Calu3 (cell line): ENCODE measurements around the gene AKT3. TPM values are rescaled to one million over a fixed set of nuclear protein-coding genes. Genes with fewer than 3 reads are reported as not detected.

Experiments used
- BruUV-seq: library from RNA; stranded (reverse); fragments of 400-500 nt; replicated peaks from 2 replicates; lab custom pipeline; 2021; lab: Mats Ljungman, UMichigan
- CTCF ChIA-PET: fragments of 300-600 bp; sonication (Branson Sonifier 250); formaldehyde crosslinking; loops from one replicate; lab custom pipeline; 2022; ENCODE audit warnings: antibody characterized with exemption; lab: Charles Lee
- DNase-seq: peaks from one replicate; pipeline ENCODE4 v3.0.0; 2022
- H3K27ac Mint-ChIP-seq: one replicate; pipeline ENCODE4 v1.8.0; 2022; ENCODE audit warnings: mixed read lengths; ENCODE audit not compliant: unreplicated experiment
- H3K27me3 Mint-ChIP-seq: one replicate; pipeline ENCODE4 v1.8.0; 2022; ENCODE audit warnings: mixed read lengths; ENCODE audit not compliant: unreplicated experiment
- H3K36me3 Mint-ChIP-seq: one replicate; pipeline ENCODE4 v1.8.0; 2022; ENCODE audit warnings: mild to moderate bottlenecking, moderate library complexity, mixed read lengths; ENCODE audit not compliant: insufficient read depth, unreplicated experiment
- H3K4me1 Mint-ChIP-seq: one replicate; pipeline ENCODE4 v1.8.0; 2022; ENCODE audit warnings: mild to moderate bottlenecking, low read depth, mixed read lengths; ENCODE audit not compliant: unreplicated experiment
- H3K4me3 Mint-ChIP-seq: one replicate; pipeline ENCODE4 v1.8.0; 2022; ENCODE audit warnings: mild to moderate bottlenecking, low read depth, moderate library complexity, mixed read lengths; ENCODE audit not compliant: unreplicated experiment
- H3K9me3 Mint-ChIP-seq: one replicate; pipeline ENCODE4 v1.8.0; 2022; ENCODE audit warnings: low read depth, mixed read lengths; ENCODE audit not compliant: unreplicated experiment
- intact Hi-C: fragments of 100-400 bp; cut with micrococcal nuclease; formaldehyde crosslinking; loops from one replicate; pipeline ENCODE4 v1.10.0; 2022; ENCODE audit not compliant: unreplicated experiment
- total RNA-seq: library from RNA; stranded (reverse); gene quantifications from 2 replicates; pipeline ENCODE4 v1.2.3, GENCODE V29; 2022
- TF ChIP-seq, protein P1 (sequence below): fragments of 200-600 bp; IDR thresholded peaks from one replicate; pipeline ENCODE4 v1.8.0; 2022; ENCODE audit warnings: antibody characterized with exemption; ENCODE audit not compliant: unreplicated experiment

The AKT3 gene
- total RNA-seq, 1 experiment from 2014 or later = 81.2 TPM

DNA sequence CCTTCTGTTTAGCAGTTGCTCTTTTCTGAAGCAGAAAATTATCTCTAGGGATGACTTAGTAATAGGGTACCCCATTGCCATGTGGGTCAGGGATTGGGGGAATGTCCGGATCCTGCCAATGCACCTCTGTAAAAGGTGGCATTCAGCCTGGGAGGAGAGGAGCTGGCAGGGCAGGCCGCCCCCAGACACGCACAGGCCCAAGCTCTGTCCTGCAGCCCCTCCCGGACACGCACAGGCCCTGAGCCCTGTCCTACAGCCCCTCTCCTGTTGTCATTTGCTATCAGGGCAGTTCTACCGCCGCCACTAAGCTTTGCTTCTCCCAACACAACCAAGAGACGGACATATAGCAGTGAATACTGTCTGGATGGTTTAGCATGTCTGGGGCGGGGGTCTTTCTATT lies 375.1 kb downstream of the AKT3 start:
- peaks cover 10% of the 10 kb centered on the region for H3K36me3 Mint-ChIP-seq
- H3K9me3 Mint-ChIP-seq = peaks cover 2% of the 10 kb centered on the region
- H3K4me1 Mint-ChIP-seq = no peaks in the 10 kb centered on the region
- CTCF ChIA-PET = no interaction called here
- H3K4me3 Mint-ChIP-seq = no peak overlapping the region
- no TSS peak for BruUV-seq
- H3K27ac Mint-ChIP-seq = no peak overlapping the region
- TF ChIP-seq, protein P1, sequence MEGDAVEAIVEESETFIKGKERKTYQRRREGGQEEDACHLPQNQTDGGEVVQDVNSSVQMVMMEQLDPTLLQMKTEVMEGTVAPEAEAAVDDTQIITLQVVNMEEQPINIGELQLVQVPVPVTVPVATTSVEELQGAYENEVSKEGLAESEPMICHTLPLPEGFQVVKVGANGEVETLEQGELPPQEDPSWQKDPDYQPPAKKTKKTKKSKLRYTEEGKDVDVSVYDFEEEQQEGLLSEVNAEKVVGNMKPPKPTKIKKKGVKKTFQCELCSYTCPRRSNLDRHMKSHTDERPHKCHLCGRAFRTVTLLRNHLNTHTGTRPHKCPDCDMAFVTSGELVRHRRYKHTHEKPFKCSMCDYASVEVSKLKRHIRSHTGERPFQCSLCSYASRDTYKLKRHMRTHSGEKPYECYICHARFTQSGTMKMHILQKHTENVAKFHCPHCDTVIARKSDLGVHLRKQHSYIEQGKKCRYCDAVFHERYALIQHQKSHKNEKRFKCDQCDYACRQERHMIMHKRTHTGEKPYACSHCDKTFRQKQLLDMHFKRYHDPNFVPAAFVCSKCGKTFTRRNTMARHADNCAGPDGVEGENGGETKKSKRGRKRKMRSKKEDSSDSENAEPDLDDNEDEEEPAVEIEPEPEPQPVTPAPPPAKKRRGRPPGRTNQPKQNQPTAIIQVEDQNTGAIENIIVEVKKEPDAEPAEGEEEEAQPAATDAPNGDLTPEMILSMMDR = no peak
- DNase-seq = no peak
- no peaks in the 10 kb centered on the region for H3K27me3 Mint-ChIP-seq
- intact Hi-C loops = no loop called here

DNA sequence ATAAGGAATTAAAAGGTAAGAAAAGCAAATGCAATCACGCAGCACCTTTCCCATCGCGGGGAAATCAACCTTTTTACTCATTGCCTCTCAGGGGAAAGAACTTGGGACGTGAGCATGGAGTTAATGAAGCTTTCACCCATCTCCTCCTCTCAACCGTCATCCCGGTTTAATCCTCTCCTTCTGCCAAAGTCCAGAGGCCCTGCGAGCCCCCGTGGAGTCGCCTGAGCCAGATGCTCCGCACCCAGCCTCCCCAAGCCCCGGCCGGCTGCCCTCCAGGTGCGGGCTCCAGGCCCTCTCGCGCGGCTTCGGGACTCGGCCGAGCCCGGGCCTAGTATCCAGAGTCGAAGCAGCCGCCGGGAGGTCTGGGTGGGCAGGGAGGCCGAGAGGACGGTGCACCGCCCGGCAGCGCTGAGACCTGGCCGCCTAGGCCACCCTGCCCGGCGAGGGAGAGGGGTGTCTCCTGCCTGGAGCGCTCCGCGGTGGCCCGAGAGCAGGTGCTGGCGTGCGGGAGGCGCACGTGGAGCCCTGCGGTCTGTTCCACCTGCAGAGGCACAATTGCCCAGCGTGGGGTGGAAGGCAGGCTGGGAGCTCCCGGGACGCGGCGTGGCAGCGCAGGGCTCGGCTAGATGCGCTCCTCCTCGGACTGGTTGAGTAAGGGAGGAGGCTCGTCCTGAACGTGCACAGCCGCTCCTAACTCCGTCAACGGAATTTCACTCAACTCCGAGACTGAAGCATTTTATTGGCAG lies 375.7 kb downstream of the AKT3 start:
- Mint-ChIP-seq H3K4me1 (no peaks in the 10 kb centered on the region), H3K9me3 (no peaks in the 10 kb centered on the region)
- DNase-seq = no peak

DNA sequence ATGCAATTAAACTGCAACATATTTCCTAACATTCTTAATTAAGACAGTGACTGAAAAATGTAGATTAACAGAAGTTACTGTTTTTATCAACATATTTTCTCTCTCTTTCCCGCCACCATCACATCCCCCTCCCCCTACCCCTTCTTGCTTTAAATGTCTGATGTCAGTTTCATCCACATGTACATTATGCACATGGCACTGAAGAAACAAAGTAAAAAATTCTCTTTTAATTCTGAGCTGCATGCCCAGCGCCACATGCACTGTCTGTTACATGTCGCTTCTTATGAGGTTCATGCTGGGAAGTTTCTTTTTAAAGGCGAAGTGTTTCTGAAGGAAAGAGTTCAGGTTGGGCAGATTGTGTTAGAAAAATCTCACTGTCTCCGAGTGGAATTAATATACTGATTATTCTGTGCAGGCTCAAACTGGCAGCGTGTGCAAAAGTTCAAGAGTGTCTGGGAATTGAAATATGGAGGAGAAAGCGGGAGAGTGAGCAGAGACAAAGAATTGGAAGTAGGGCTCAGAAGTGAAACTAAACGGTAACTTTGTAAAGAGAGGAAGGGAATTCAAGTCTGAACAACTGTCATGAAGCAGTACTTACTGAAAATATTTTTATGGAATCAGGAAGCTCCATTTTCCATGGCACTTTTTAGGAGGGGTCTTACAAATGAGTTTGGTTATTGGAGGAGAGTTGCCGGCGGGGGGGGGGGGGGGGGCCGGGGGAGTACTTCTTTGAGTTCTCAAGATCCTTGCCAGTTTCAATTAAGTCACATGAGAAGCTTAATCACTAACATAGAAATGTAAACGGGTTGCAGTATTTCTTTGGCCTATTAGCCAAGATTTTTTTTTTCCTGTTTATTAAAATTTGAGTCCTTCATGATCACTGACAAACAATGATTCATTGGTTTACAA lies 376.6 kb downstream of the AKT3 start:
- H3K27ac Mint-ChIP-seq = no peak overlapping the region
- CTCF ChIA-PET = no interaction called here
- no peak for DNase-seq
- intact Hi-C loops = no loop called here
- H3K9me3 Mint-ChIP-seq = no peaks in the 10 kb centered on the region
- TF ChIP-seq, protein P1 = no peak
- H3K4me3 Mint-ChIP-seq = no peak overlapping the region
- H3K36me3 Mint-ChIP-seq = peaks cover 10% of the 10 kb centered on the region
- H3K27me3 Mint-ChIP-seq = no peaks in the 10 kb centered on the region
- no peaks in the 10 kb centered on the region for H3K4me1 Mint-ChIP-seq
- no TSS peak for BruUV-seq

More for the DNA sequence above, 375.7 kb downstream of the AKT3 start:
- TF ChIP-seq, protein P1 = no peak
- intact Hi-C loops = no loop called here
- H3K27me3 Mint-ChIP-seq = no peaks in the 10 kb centered on the region
- H3K36me3 Mint-ChIP-seq = peaks cover 10% of the 10 kb centered on the region
- no peak overlapping the region for H3K4me3 Mint-ChIP-seq
- BruUV-seq = no TSS peak
- CTCF ChIA-PET = no interaction called here
- H3K27ac Mint-ChIP-seq = no peak overlapping the region

DNA sequence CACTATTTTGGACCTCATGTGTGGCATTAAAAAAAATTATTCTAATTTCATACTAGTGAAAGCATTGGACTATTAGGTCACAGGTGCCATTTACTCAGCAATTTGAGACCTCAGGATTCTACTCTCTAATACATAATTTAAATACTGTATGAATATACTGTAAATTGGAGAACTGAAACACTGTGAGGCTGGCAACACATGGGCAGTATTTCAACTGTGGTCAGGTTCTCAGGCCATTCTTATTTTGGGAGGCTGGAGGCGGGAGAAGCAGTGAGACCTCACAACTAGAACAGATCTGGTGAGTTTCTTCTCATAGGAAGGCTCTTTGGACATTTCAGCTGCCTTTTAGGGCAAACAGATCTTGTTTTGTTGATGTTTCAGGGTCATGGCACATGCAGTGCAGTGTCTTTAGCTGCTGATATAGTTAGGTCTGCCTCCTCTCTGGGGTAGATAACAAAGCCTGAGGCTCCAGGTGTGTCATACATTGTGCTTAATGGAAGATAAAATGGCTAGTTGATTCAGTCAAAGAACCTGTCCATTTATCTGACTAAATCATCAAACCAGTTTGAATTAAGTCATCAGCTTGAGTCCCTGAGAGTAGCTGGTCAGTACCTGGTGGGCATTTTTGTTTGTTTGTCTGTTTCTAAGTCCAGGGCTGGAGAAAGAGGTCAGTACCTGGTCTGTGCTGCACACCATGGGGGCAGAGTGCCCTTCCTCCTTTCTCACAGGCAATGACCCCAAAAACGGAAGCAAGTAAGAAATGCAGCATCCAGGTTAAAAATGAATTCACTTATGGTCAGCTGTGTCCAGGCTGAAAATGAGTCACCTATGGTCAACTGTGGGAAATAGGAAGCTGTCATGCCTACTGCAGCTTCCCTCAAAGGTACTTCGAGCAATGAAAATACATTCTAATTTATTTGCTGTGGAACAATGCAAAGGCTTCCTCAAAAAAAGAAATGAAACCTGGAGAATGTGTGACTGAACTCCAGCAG lies 378.0 kb downstream of the AKT3 start:
- intact Hi-C loops = no loop called here
- H3K4me3 Mint-ChIP-seq = no peak overlapping the region
- BruUV-seq = no TSS peak
- no peak for DNase-seq
- peaks cover 10% of the 10 kb centered on the region for H3K36me3 Mint-ChIP-seq
- no peaks in the 10 kb centered on the region for H3K4me1 Mint-ChIP-seq
- TF ChIP-seq, protein P1 = no peak
- H3K27me3 Mint-ChIP-seq = no peaks in the 10 kb centered on the region
- no peaks in the 10 kb centered on the region for H3K9me3 Mint-ChIP-seq
- CTCF ChIA-PET = no interaction called here
- no peak overlapping the region for H3K27ac Mint-ChIP-seq
